ENCODE results near the gene ATP6V0A1. TPM values are rescaled to one million over a fixed set of nuclear protein-coding genes. Genes with fewer than 3 reads are reported as not detected.

ATP6V0A1 gene
- total RNA-seq, 1 donor from 2014 or later = 40.4 TPM

DNA sequence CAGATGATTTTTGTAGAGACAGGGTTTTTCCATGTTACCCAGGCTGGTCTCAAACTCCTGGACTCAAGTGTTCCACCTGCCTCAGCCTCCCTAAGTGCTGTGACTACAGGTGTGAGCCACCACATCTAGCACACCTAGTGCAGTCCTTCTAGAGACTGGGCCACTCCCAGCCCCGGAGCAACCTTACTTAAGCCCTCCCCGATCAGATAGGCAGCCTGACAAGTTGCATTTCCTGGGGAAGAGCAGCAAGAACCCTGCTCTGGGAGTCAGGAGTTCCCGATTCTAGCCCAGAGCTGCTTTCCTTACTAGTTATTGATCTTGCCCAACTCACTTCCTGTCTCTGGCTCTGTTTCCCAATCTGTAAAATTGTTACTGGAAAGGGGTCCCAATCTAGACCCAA is 70.4 kb downstream of the ATP6V0A1 start:
- H3K36me3 Mint-ChIP-seq = peaks cover 1% of the 10 kb centered on the region
- no peaks in the 10 kb centered on the region for H3K79me2 ChIP-seq (ENCODE audit: low read depth)
- H3K4me3 Mint-ChIP-seq = no peak overlapping the region
- H3K9me3 Mint-ChIP-seq = no peaks in the 10 kb centered on the region
- H3K4me2 ChIP-seq = no peak overlapping the region
- DNase-seq (ENCODE audit: low spot score) = no peak
- H3K27ac Mint-ChIP-seq = no peak overlapping the region
- H3K4me1 Mint-ChIP-seq = peaks cover 33% of the 10 kb centered on the region
- H4K20me1 ChIP-seq (ENCODE audit: low read depth) = no peaks in the 10 kb centered on the region
- H3K4me3 ChIP-seq = no peak overlapping the region
- no peak overlapping the region for H3K9ac ChIP-seq
- H3K27me3 Mint-ChIP-seq (ENCODE audit: insufficient read depth, low read depth) = peaks cover 5% of the 10 kb centered on the region
- peaks cover 6% of the 10 kb centered on the region for H3F3A ChIP-seq (ENCODE audit: low read depth)
- H3K36me3 ChIP-seq = no peaks in the 10 kb centered on the region
- no peak overlapping the region for H3K27ac ChIP-seq
- no peaks in the 10 kb centered on the region for H3K4me1 ChIP-seq
- peaks cover 32% of the 10 kb centered on the region for H3K27me3 ChIP-seq
- H2AFZ ChIP-seq (replicated peaks) = no peak overlapping the region
- TF ChIP-seq EZH2phosphoT487 (IDR thresholded peaks at IDR 0.05) (no peak), EZH2 (IDR thresholded peaks at IDR 0.05) (no peak)
- TF ChIP-seq, protein P1, sequence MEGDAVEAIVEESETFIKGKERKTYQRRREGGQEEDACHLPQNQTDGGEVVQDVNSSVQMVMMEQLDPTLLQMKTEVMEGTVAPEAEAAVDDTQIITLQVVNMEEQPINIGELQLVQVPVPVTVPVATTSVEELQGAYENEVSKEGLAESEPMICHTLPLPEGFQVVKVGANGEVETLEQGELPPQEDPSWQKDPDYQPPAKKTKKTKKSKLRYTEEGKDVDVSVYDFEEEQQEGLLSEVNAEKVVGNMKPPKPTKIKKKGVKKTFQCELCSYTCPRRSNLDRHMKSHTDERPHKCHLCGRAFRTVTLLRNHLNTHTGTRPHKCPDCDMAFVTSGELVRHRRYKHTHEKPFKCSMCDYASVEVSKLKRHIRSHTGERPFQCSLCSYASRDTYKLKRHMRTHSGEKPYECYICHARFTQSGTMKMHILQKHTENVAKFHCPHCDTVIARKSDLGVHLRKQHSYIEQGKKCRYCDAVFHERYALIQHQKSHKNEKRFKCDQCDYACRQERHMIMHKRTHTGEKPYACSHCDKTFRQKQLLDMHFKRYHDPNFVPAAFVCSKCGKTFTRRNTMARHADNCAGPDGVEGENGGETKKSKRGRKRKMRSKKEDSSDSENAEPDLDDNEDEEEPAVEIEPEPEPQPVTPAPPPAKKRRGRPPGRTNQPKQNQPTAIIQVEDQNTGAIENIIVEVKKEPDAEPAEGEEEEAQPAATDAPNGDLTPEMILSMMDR (IDR thresholded peaks at IDR 0.05) = no peak
- H3K9me3 ChIP-seq (ENCODE audit: low read depth) = no peaks in the 10 kb centered on the region

- no peak overlapping the region for H3K4me2 ChIP-seq
- H3K4me3 ChIP-seq = no peak overlapping the region
- no peak for DNase-seq (ENCODE audit: low spot score)
- H3K9me3 Mint-ChIP-seq = no peaks in the 10 kb centered on the region
- no peaks in the 10 kb centered on the region for H3K79me2 ChIP-seq (ENCODE audit: low read depth)
- peaks cover 34% of the 10 kb centered on the region for H3K27me3 ChIP-seq
- no peak for TF ChIP-seq EZH2 (IDR thresholded peaks at IDR 0.05)
- no peak for TF ChIP-seq EZH2phosphoT487 (IDR thresholded peaks at IDR 0.05)
- TF ChIP-seq, protein P1 (IDR thresholded peaks at IDR 0.05) = no peak
- no peak overlapping the region for H3K27ac ChIP-seq
- peaks cover 36% of the 10 kb centered on the region for H3K4me1 Mint-ChIP-seq
- H3K4me3 Mint-ChIP-seq = no peak overlapping the region
- H3K4me1 ChIP-seq = peaks cover 7% of the 10 kb centered on the region
- no peaks in the 10 kb centered on the region for H4K20me1 ChIP-seq (ENCODE audit: low read depth)
- H3K9me3 ChIP-seq (ENCODE audit: low read depth) = no peaks in the 10 kb centered on the region
- H3K36me3 Mint-ChIP-seq = no peaks in the 10 kb centered on the region
- H3K27ac Mint-ChIP-seq = no peak overlapping the region
- no peaks in the 10 kb centered on the region for H3K36me3 ChIP-seq
- peaks cover 5% of the 10 kb centered on the region for H3K27me3 Mint-ChIP-seq (ENCODE audit: insufficient read depth, low read depth)
- H3K9ac ChIP-seq = no peak overlapping the region
- H2AFZ ChIP-seq (replicated peaks) = no peak overlapping the region
- H3F3A ChIP-seq (ENCODE audit: low read depth) = peaks cover 6% of the 10 kb centered on the region
Observed at GRCh38 chr17:42530952-42531454, 72.3 kb downstream of the ATP6V0A1 start.

GRCh38 chr17:42531455-42532354 is 73.0 kb downstream of the ATP6V0A1 start:
- Mint-ChIP-seq H3K27ac (no peak overlapping the region), H3K9me3 (no peaks in the 10 kb centered on the region)

More at GRCh38 chr17:42531455-42532354, 73.0 kb downstream of the ATP6V0A1 start:
- H3K9me3 ChIP-seq (ENCODE audit: low read depth) = no peaks in the 10 kb centered on the region
- no peaks in the 10 kb centered on the region for H3K36me3 ChIP-seq
- H3K4me1 ChIP-seq = peaks cover 7% of the 10 kb centered on the region
- H3K27ac ChIP-seq = no peak overlapping the region
- Mint-ChIP-seq H3K4me1 (peaks cover 36% of the 10 kb centered on the region), H3K4me3 (peak overlapping the region; percentile 83), H3K36me3 (no peaks in the 10 kb centered on the region), H3K27me3 (ENCODE audit: insufficient read depth, low read depth) (peaks cover 5% of the 10 kb centered on the region)
- H4K20me1 ChIP-seq (ENCODE audit: low read depth) = no peaks in the 10 kb centered on the region
- H3K4me2 ChIP-seq = peak overlapping the region; percentile 96
- TF ChIP-seq, protein P1 (IDR thresholded peaks at IDR 0.05) = peak; percentile 48
- no peak for TF ChIP-seq EZH2phosphoT487 (IDR thresholded peaks at IDR 0.05)
- peak; percentile 40 for TF ChIP-seq EZH2 (IDR thresholded peaks at IDR 0.05)
- peaks cover 34% of the 10 kb centered on the region for H3K27me3 ChIP-seq
- H3F3A ChIP-seq (ENCODE audit: low read depth) = peaks cover 6% of the 10 kb centered on the region
- no peaks in the 10 kb centered on the region for H3K79me2 ChIP-seq (ENCODE audit: low read depth)
- H3K9ac ChIP-seq = no peak overlapping the region
- H2AFZ ChIP-seq (replicated peaks) = peak overlapping the region; percentile 98
- H3K4me3 ChIP-seq = peak overlapping the region; percentile 56
- peak; percentile 87 for DNase-seq (ENCODE audit: low spot score)

Measured in neural progenitor cell (in vitro differentiated cells).